ENCODE results near the gene BDP1. TPM values are rescaled to one million over a fixed set of nuclear protein-coding genes. Genes with fewer than 3 reads are reported as not detected.

The BDP1 gene
- total and polyA plus RNA-seq, 2 of the 4 experiments (the other 2 are of a cell fraction) = 5.8 to 14.0 TPM

DNA sequence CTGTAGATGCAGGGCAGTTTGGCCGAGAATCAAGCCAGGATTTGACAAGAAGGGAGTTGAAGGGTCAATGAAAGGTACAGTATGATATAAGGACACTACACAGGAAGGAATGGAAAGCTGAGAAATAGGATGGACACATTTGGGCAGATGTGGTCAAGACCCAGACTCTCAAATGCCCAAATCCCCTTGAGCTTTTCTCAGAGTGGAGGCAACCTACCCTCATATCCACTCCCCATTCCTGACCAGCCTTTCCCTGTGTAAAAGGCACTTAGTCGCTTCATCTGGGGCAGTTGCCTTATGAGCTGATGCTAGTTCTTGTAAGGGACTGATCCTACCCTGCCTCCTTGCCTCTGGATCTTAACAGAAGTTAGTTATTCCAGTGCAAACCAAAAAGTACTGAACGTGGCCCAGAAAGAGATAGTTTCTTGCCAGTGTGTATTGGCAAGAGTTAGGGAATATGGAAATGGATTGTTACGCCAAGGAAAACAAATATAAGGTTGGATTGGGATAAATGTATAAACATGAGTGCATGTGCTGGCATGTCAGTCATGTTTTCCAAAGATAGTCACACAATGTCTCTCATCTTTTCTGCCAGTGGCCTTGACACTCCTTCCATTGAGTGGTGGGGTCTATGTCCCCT, 127.6 kb downstream of the BDP1 start:
- Histone ChIP-seq H3K9ac (ENCODE audit: low read depth, low read length) (no peak overlapping the region), H2AK5ac (ENCODE audit: low read depth, low read length) (no peak overlapping the region), H3K23ac (ENCODE audit: low read depth, low read length) (no peak overlapping the region), H3K36me3 (ENCODE audit: control insufficient read depth, insufficient read depth, low read length) (peaks cover 2% of the 10 kb centered on the region; the same call in 1 of the 2 replicates), H2AK9ac (replicated peaks; ENCODE audit: low read depth, low read length, poor library complexity) (peak overlapping the region; percentile 15), H3K4ac (ENCODE audit: low read depth, low read length) (no peak overlapping the region), H3K9me1 (ENCODE audit: insufficient read depth, low read length) (no peaks in the 10 kb centered on the region; the same call in 1 of the 2 replicates), H3K79me1 (ENCODE audit: low read depth in 1 of 2, low read length in 2 of 2) (peaks cover 4 to 8% of the 10 kb centered on the region in 2 experiments; a peak in 3 of 4 replicates), H3K14ac (replicated peaks; ENCODE audit: low read depth, low read length) (no peak overlapping the region), H4K8ac (ENCODE audit: low read depth in 2 of 2, low read length in 2 of 2) (no peak overlapping the region), H3K9me3 (ENCODE audit: control insufficient read depth, insufficient read depth, low read length) (no peaks in the 10 kb centered on the region), H2BK20ac (ENCODE audit: low read depth, low read length) (no peak overlapping the region), H2BK120ac (ENCODE audit: low read depth, low read length) (no peak overlapping the region), H3K4me2 (ENCODE audit: low read depth, low read length) (no peak overlapping the region), H3K4me1 (ENCODE audit: control insufficient read depth, insufficient read depth, low read length) (peaks cover 2% of the 10 kb centered on the region; the same call in 1 of the 2 replicates), H4K91ac (ENCODE audit: insufficient read depth, low read depth, low read length) (no peak overlapping the region), H4K5ac (ENCODE audit: low read depth, low read length) (no peak overlapping the region), H3K18ac (ENCODE audit: low read depth, low read length) (no peak overlapping the region), H2AFZ (replicated peaks; ENCODE audit: low read length, poor library complexity) (no peak overlapping the region), H3K56ac (ENCODE audit: extremely low read depth, insufficient read depth, low read length) (no peak overlapping the region), H3K27me3 (ENCODE audit: control insufficient read depth, insufficient read depth, low read length) (no peaks in the 10 kb centered on the region), H3K4me3 (ENCODE audit: insufficient read depth, low read depth, low read length) (no peak overlapping the region), H2BK5ac (ENCODE audit: low read depth, low read length, poor library complexity, severe bottlenecking) (no peak overlapping the region), H4K20me1 (ENCODE audit: insufficient read depth, low read length) (no peaks in the 10 kb centered on the region), H2BK15ac (ENCODE audit: low read depth, low read length) (no peak overlapping the region), H3K27ac (ENCODE audit: insufficient read depth, low read length) (no peak overlapping the region)
- no peak for TF ChIP-seq SMC3 (IDR thresholded peaks at IDR 0.05; ENCODE audit: low read depth, low read length)
- 20 to 100% methylated on average over 1 of the region's 4 CpGs for WGBS, 2 experiments (ENCODE audit: extremely low coverage in 2 of 2, insufficient read length in 1 of 2)
- DNase-seq (no peak), ATAC-seq (ENCODE audit: low read depth) (no peak)
- in situ Hi-C loops (cut with MboI; ENCODE audit: low sequenced_read_pairs) = loop anchor here (25.0 kb wide), 1 partner anchor 729 kb away; the partner anchor contains the start of genes MRPS27 and PTCD2
- dilution Hi-C loops (cut with HindIII; ENCODE audit: low sequenced_read_pairs, unreplicated experiment) = no loop called here
- BruUV-seq (replicated peaks) = no TSS peak
- POLR2A ChIA-PET (ENCODE audit: unreplicated experiment) = no interaction called here
- CTCF ChIA-PET = no interaction called here
- intact Hi-C loops (cut with micrococcal nuclease) = no loop called here

Data from IMR-90 (cell line).